Calu3 (cell line): ENCODE results near the gene ETV3L. TPM values are rescaled to one million over a fixed set of nuclear protein-coding genes. Genes with fewer than 3 reads are reported as not detected.
A peak's percentile ranks its signal among the peaks of the same experiment; 100 is the strongest.

ENCODE experiments used
- BruUV-seq: library from RNA; stranded (reverse); fragments of 400-500 nt; replicated peaks from 2 replicates; lab custom pipeline; 2021; lab: Mats Ljungman, UMichigan
- CTCF ChIA-PET: fragments of 300-600 bp; sonication (Branson Sonifier 250); formaldehyde crosslinking; loops from one replicate; lab custom pipeline; 2022; ENCODE audit warnings: antibody characterized with exemption; lab: Charles Lee
- DNase-seq: peaks from one replicate; pipeline ENCODE4 v3.0.0; 2022
- H3K27ac Mint-ChIP-seq: one replicate; pipeline ENCODE4 v1.8.0; 2022; ENCODE audit warnings: mixed read lengths; ENCODE audit not compliant: unreplicated experiment
- H3K27me3 Mint-ChIP-seq: one replicate; pipeline ENCODE4 v1.8.0; 2022; ENCODE audit warnings: mixed read lengths; ENCODE audit not compliant: unreplicated experiment
- H3K36me3 Mint-ChIP-seq: one replicate; pipeline ENCODE4 v1.8.0; 2022; ENCODE audit warnings: mild to moderate bottlenecking, moderate library complexity, mixed read lengths; ENCODE audit not compliant: insufficient read depth, unreplicated experiment
- H3K4me1 Mint-ChIP-seq: one replicate; pipeline ENCODE4 v1.8.0; 2022; ENCODE audit warnings: mild to moderate bottlenecking, low read depth, mixed read lengths; ENCODE audit not compliant: unreplicated experiment
- H3K4me3 Mint-ChIP-seq: one replicate; pipeline ENCODE4 v1.8.0; 2022; ENCODE audit warnings: mild to moderate bottlenecking, low read depth, moderate library complexity, mixed read lengths; ENCODE audit not compliant: unreplicated experiment
- H3K9me3 Mint-ChIP-seq: one replicate; pipeline ENCODE4 v1.8.0; 2022; ENCODE audit warnings: low read depth, mixed read lengths; ENCODE audit not compliant: unreplicated experiment
- intact Hi-C: fragments of 100-400 bp; cut with micrococcal nuclease; formaldehyde crosslinking; loops from one replicate; pipeline ENCODE4 v1.10.0; 2022; ENCODE audit not compliant: unreplicated experiment
- total RNA-seq: library from RNA; stranded (reverse); gene quantifications from 2 replicates; pipeline ENCODE4 v1.2.3, GENCODE V29; 2022
- TF ChIP-seq, protein P1 (sequence below): fragments of 200-600 bp; IDR thresholded peaks from one replicate; pipeline ENCODE4 v1.8.0; 2022; ENCODE audit warnings: antibody characterized with exemption; ENCODE audit not compliant: unreplicated experiment

The ETV3L gene
- total RNA-seq, 1 experiment from 2014 or later: not detected

DNA sequence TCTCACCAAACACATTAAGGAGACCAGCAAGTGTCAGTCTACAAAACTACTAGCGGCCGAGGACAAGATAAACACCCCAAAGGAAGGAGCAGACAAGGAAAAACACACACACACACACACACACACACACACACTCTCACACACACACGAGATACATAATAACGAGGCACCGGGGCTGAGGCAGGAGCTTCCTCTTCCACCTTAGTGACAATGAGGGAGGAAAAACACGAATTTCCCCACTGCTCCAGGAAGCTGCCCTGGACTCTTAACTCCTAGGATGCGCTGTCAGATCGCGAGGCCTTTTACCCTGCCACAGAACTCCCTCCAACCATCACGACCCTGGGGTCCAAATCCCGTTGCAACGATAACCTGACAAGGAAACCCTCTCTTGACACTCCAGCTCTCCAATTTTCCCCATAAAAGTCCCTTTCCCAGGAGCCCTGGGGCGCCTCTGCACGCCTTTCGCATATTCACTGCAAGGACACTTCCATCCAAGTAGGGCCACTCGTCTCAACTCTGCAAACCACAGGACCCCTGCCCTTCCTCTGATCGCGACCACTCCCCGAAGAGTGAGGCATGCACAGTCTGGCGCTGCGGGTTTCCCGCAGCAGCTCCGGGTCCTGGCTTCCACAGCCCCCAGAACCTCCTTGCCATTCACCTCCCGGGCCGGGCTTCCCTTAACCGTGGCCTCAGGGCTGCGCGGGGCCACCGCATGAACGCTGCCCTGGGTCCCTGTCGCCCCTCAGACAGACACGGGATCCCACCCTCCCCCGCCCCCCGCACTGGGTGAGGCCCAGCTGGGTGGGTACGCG is 38.0 kb upstream of the ETV3L start:
- Mint-ChIP-seq H3K4me1 (peaks cover 19% of the 10 kb centered on the region), H3K4me3 (peak overlapping the region; percentile 92), H3K27ac (peak overlapping the region; percentile 98), H3K9me3 (no peaks in the 10 kb centered on the region), H3K36me3 (peaks cover 46% of the 10 kb centered on the region), H3K27me3 (no peaks in the 10 kb centered on the region)
- CTCF ChIA-PET: interaction anchor here (0.6 to 2.1 kb wide), 6 partner anchors 8 to 93 kb away, joined by 3 to 8 read pairs (median 4); no protein-coding TSS in a partner anchor
- peak; percentile 18 for DNase-seq
- TF ChIP-seq, protein P1, sequence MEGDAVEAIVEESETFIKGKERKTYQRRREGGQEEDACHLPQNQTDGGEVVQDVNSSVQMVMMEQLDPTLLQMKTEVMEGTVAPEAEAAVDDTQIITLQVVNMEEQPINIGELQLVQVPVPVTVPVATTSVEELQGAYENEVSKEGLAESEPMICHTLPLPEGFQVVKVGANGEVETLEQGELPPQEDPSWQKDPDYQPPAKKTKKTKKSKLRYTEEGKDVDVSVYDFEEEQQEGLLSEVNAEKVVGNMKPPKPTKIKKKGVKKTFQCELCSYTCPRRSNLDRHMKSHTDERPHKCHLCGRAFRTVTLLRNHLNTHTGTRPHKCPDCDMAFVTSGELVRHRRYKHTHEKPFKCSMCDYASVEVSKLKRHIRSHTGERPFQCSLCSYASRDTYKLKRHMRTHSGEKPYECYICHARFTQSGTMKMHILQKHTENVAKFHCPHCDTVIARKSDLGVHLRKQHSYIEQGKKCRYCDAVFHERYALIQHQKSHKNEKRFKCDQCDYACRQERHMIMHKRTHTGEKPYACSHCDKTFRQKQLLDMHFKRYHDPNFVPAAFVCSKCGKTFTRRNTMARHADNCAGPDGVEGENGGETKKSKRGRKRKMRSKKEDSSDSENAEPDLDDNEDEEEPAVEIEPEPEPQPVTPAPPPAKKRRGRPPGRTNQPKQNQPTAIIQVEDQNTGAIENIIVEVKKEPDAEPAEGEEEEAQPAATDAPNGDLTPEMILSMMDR: no peak
- BruUV-seq: no TSS peak
- intact Hi-C loops: loop anchor here (1.0 to 5.0 kb wide), 2 partner anchors 9 to 45 kb away; no protein-coding TSS in a partner anchor

DNA sequence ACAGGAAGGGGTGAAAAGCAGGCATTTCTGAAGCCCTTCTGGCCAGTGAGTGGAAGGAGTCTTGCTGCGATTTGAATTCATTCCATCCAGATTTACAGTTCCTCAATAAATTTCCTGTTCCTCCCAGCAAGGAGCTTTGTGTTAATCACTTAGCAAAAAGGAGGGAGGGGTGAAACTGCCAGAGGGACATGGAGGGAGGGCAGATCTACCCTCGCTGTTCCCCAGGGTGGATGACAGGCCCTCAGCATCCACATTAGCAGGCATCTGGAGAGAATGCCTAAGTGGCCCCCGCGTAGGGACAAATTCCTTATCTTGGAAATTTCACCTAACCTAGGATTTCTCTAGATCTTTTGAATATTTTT is 37.4 kb upstream of the ETV3L start:
- peak overlapping the region; percentile 98 for H3K27ac Mint-ChIP-seq
- DNase-seq: no peak
- intact Hi-C loops: loop anchor here (1.0 to 5.0 kb wide), 2 partner anchors 9 to 45 kb away; no protein-coding TSS in a partner anchor
- CTCF ChIA-PET: interaction anchor here (0.7 to 1.1 kb wide), 3 partner anchors 18 to 92 kb away, joined by 3 to 4 read pairs (median 4); no protein-coding TSS in a partner anchor
- H3K4me3 Mint-ChIP-seq: peak overlapping the region; percentile 92
- peaks cover 19% of the 10 kb centered on the region for H3K4me1 Mint-ChIP-seq
- TSS peak; percentile 34 for BruUV-seq
- TF ChIP-seq, protein P1: no peak
- no peaks in the 10 kb centered on the region for H3K27me3 Mint-ChIP-seq
- peaks cover 52% of the 10 kb centered on the region for H3K36me3 Mint-ChIP-seq
- no peaks in the 10 kb centered on the region for H3K9me3 Mint-ChIP-seq

DNA sequence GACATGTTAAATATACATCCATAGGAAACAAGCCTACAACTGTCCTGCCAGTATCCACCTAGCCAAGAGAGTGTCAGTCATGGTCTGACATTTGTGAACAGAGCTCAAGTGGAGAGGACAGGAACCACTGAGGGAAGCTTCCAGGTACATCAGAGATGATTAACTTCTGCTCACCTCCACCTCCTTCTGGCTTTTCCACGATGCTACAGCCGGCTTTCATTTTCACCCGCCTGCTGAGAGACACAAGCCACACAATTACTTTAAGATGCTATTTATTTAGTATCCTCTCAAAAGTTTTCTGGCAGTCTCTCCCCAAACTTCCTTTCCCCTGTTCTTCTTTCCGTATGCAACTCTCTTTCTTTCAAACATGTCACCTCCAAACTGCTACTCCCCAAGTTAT is 36.5 kb upstream of the ETV3L start:
- TF ChIP-seq, protein P1: no peak
- Mint-ChIP-seq H3K36me3 (peaks cover 52% of the 10 kb centered on the region), H3K4me3 (peak overlapping the region; percentile 92), H3K4me1 (peaks cover 19% of the 10 kb centered on the region), H3K27ac (no peak overlapping the region), H3K27me3 (no peaks in the 10 kb centered on the region), H3K9me3 (no peaks in the 10 kb centered on the region)
- BruUV-seq: no TSS peak
- intact Hi-C loops: loop anchor here (5.0 kb wide), 1 partner anchor 44 kb away; no protein-coding TSS in a partner anchor
- peak; percentile 19 for DNase-seq
- CTCF ChIA-PET: interaction anchor here (1.4 kb wide), 2 partner anchors 19 to 46 kb away, joined by 15 to 21 read pairs; no protein-coding TSS in a partner anchor

DNA sequence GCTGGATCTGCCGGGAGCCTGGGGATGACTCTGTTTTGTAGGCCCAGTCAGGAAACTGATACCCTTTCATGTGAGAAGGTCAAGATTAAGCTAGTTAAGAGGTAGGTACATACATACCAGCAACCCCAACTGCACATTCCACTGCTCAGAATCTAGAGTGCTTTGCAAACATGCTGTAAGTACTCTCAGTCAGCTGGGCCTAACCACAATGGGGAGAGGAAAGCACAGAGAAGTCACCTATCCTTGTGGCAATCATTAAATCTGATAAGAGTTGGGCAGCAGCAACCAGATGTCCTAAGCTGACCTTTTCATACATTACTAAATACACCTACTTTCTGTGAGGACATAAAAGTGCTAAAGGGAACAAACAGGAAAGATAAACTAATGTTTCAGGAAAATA is 36.0 kb upstream of the ETV3L start:
- no peak for DNase-seq
- Mint-ChIP-seq H3K4me3 (no peak overlapping the region), H3K27me3 (no peaks in the 10 kb centered on the region), H3K9me3 (no peaks in the 10 kb centered on the region), H3K27ac (no peak overlapping the region), H3K4me1 (peaks cover 19% of the 10 kb centered on the region), H3K36me3 (peaks cover 52% of the 10 kb centered on the region)
- CTCF ChIA-PET: interaction anchor here (0.6 to 1.4 kb wide), 3 partner anchors 20 to 353 kb away, joined by 6 to 21 read pairs (median 15); no protein-coding TSS in a partner anchor
- intact Hi-C loops: loop anchor here (5.0 kb wide), 1 partner anchor 43 kb away; no protein-coding TSS in a partner anchor
- no TSS peak for BruUV-seq
- TF ChIP-seq, protein P1: no peak
